IMR-90 (cell line): ENCODE data around the gene ELMO1. TPM values are rescaled to one million over a fixed set of nuclear protein-coding genes. Genes with fewer than 3 reads are reported as not detected.

ENCODE experiments used
- ATAC-seq: fragments of 200-7000 bp; cut with Tn5 transposase; 2 replicates; pipeline ENCODE4 v1.9.1; 2020; ENCODE audit warnings: low read depth, mild to moderate bottlenecking, moderate library complexity
- BruUV-seq: library from RNA; stranded (reverse); fragments of 400-500 nt; replicated peaks from 2 replicates; lab custom pipeline; 2021; lab: Mats Ljungman, UMichigan
- CTCF ChIA-PET: fragments of 300-600 bp; formaldehyde crosslinking; extraction: SDS; loops from one replicate; lab custom pipeline; 2021; ENCODE audit warnings: antibody characterized with exemption; lab: Yijun Ruan, JAX
- POLR2A ChIA-PET: fragments of 300-600 bp; sonication (Branson Sonifier 250); formaldehyde crosslinking; loops from one replicate; lab custom pipeline; 2022; ENCODE audit warnings: antibody characterized with exemption; ENCODE audit not compliant: unreplicated experiment; lab: Charles Lee
- DNase-seq: peaks from one replicate; pipeline ENCODE4 v3.0.0; 2013
- H2AFZ ChIP-seq: replicated peaks from 2 replicates; pipeline ENCODE3; 2013; ENCODE audit warnings: low read length, mild to moderate bottlenecking; ENCODE audit not compliant: poor library complexity
- H2AK5ac ChIP-seq: 2 replicates; pipeline ENCODE4 v1.6.1; 2013; ENCODE audit warnings: low read depth, low read length, inconsistent platforms
- H2AK9ac ChIP-seq: replicated peaks from 2 replicates; pipeline ENCODE3; 2013; ENCODE audit warnings: mild to moderate bottlenecking, low read depth, low read length, moderate library complexity; ENCODE audit not compliant: poor library complexity
- H2BK120ac ChIP-seq: 2 replicates; pipeline ENCODE4 v1.6.1; 2013; ENCODE audit warnings: low read depth, low read length, inconsistent platforms
- H2BK15ac ChIP-seq: 3 replicates; pipeline ENCODE4 v1.6.1; 2013; ENCODE audit warnings: low read depth, low read length, inconsistent platforms
- H2BK20ac ChIP-seq: 2 replicates; pipeline ENCODE4 v1.6.1; 2013; ENCODE audit warnings: low read depth, mild to moderate bottlenecking, inconsistent platforms, low read length, moderate library complexity
- H2BK5ac ChIP-seq: 2 replicates; pipeline ENCODE4 v1.6.1; 2013; ENCODE audit warnings: mild to moderate bottlenecking, low read depth, low read length, inconsistent platforms; ENCODE audit not compliant: poor library complexity, severe bottlenecking
- H3K14ac ChIP-seq: replicated peaks from 2 replicates; pipeline ENCODE4 v1.6.1; 2013; ENCODE audit warnings: low read depth, low read length, inconsistent platforms
- H3K18ac ChIP-seq: 2 replicates; pipeline ENCODE4 v1.6.1; 2013; ENCODE audit warnings: low read depth, low read length, control low read depth
- H3K23ac ChIP-seq: 2 replicates; pipeline ENCODE4 v1.6.1; 2013; ENCODE audit warnings: low read depth, low read length, inconsistent platforms
- H3K27ac ChIP-seq: 2 replicates; pipeline ENCODE4 v1.5.1; 2013; ENCODE audit warnings: mild to moderate bottlenecking, control low read depth, low read length; ENCODE audit not compliant: insufficient read depth
- H3K27me3 ChIP-seq: 2 replicates; pipeline ENCODE4 v1.6.1; 2013; ENCODE audit warnings: low read length; ENCODE audit not compliant: control insufficient read depth, insufficient read depth
- H3K36me3 ChIP-seq: 2 replicates; pipeline ENCODE4 v1.6.1; 2013; ENCODE audit warnings: low read length, mixed read lengths; ENCODE audit not compliant: control insufficient read depth, insufficient read depth
- H3K4ac ChIP-seq: 2 replicates; pipeline ENCODE4 v1.6.1; 2013; ENCODE audit warnings: low read depth, low read length, inconsistent platforms
- H3K4me1 ChIP-seq: 2 replicates; pipeline ENCODE4 v1.6.1; 2013; ENCODE audit warnings: low read length, mixed read lengths; ENCODE audit not compliant: control insufficient read depth, insufficient read depth
- H3K4me2 ChIP-seq: 2 replicates; pipeline ENCODE4 v1.6.1; 2013; ENCODE audit warnings: low read depth, mild to moderate bottlenecking, control low read depth, low read length, moderate library complexity
- H3K4me3 ChIP-seq: 2 replicates; pipeline ENCODE4 v1.5.1; 2013; ENCODE audit warnings: low read depth, mild to moderate bottlenecking, control low read depth, low read length, moderate library complexity; ENCODE audit not compliant: insufficient read depth
- H3K56ac ChIP-seq: 2 replicates; pipeline ENCODE4 v1.6.1; 2013; ENCODE audit warnings: low read length, inconsistent platforms; ENCODE audit not compliant: insufficient read depth; ENCODE audit errors: extremely low read depth
- H3K79me1 ChIP-seq, 2 experiments: 2 replicates each; pipeline ENCODE4 v1.6.1; 2013; ENCODE audit warnings: low read length in 2 of 2, inconsistent platforms in 1 of 2, low read depth in 1 of 2
- H3K9ac ChIP-seq: 2 replicates; pipeline ENCODE4 v1.6.1; 2013; ENCODE audit warnings: low read depth, low read length, control low read depth
- H3K9me1 ChIP-seq: 2 replicates; pipeline ENCODE4 v1.6.1; 2013; ENCODE audit warnings: low read length, inconsistent platforms; ENCODE audit not compliant: insufficient read depth
- H3K9me3 ChIP-seq: 2 replicates; pipeline ENCODE4 v1.6.1; 2013; ENCODE audit warnings: low read length; ENCODE audit not compliant: control insufficient read depth, insufficient read depth
- H4K20me1 ChIP-seq: 2 replicates; pipeline ENCODE4 v1.6.1; 2013; ENCODE audit warnings: low read length, inconsistent platforms; ENCODE audit not compliant: insufficient read depth
- H4K5ac ChIP-seq: 2 replicates; pipeline ENCODE4 v1.6.1; 2013; ENCODE audit warnings: mild to moderate bottlenecking, low read depth, low read length, control low read depth
- H4K8ac ChIP-seq, 2 experiments: 2 replicates each; pipeline ENCODE4 v1.6.1; 2013; ENCODE audit warnings: low read depth in 2 of 2, low read length in 2 of 2, control low read depth in 1 of 2, inconsistent platforms in 1 of 2
- H4K91ac ChIP-seq: 2 replicates; pipeline ENCODE4 v1.6.1; 2013; ENCODE audit warnings: low read depth, low read length, inconsistent platforms; ENCODE audit not compliant: insufficient read depth
- MAFK ChIP-seq: IDR thresholded peaks from 2 replicates; pipeline ENCODE4 v1.6.1; 2012; ENCODE audit warnings: low read depth, low read length, improper control_type of control experiment
- MAZ ChIP-seq: IDR thresholded peaks from 2 replicates; pipeline ENCODE4 v1.6.1; 2012; ENCODE audit warnings: low read depth, mild to moderate bottlenecking, low read length, improper control_type of control experiment, moderate library complexity, borderline replicate concordance
- RAD21 ChIP-seq: IDR thresholded peaks from 2 replicates; pipeline ENCODE4 v1.6.1; 2012; ENCODE audit warnings: low read length, improper control_type of control experiment
- RCOR1 ChIP-seq: IDR thresholded peaks from 2 replicates; pipeline ENCODE4 v1.6.1; 2012; ENCODE audit warnings: mild to moderate bottlenecking, low read length, improper control_type of control experiment; ENCODE audit not compliant: insufficient replicate concordance
- RFX5 ChIP-seq: IDR thresholded peaks from 2 replicates; pipeline ENCODE4 v1.8.0; 2012; ENCODE audit warnings: low read depth, mild to moderate bottlenecking, low read length, moderate library complexity
- SMC3 ChIP-seq: fragments of 150-350 bp; IDR thresholded peaks from 2 replicates; pipeline ENCODE4 v1.6.1; 2016; ENCODE audit warnings: low read depth, mild to moderate bottlenecking, antibody characterized with exemption, low read length, moderate library complexity
- WGBS, 2 experiments: methylation state at CpG; one replicate each; pipeline versions ENCODE4 v1.1.5 to v1.1.7; 2013; ENCODE audit warnings: missing lambda C conversion rate in 2 of 2; ENCODE audit not compliant: insufficient read length in 1 of 2; ENCODE audit errors: extremely low coverage in 2 of 2; 5-methylcytosine and 5-hydroxymethylcytosine counted together
- dilution Hi-C: fragments of 300-500 bp; cut with HindIII; formaldehyde crosslinking; loops from one replicate; pipeline ENCODE4 v1.14.3; 2018; ENCODE audit warnings: low sequenced_read_pairs; ENCODE audit not compliant: unreplicated experiment
- in situ Hi-C: fragments of 300-500 bp; cut with MboI; formaldehyde crosslinking; loops from 3 replicates; pipeline ENCODE4 v1.14.3; 2019; ENCODE audit warnings: low sequenced_read_pairs, inconsistent platforms, mixed read lengths
- intact Hi-C: fragments of 100-400 bp; cut with micrococcal nuclease; formaldehyde crosslinking; loops from 2 replicates; pipeline ENCODE4 v1.10.0; 2022
- polyA plus RNA-seq, 3 experiments: library from polyadenylated mRNA; depleted of rRNA; stranded (reverse); fragments of >200 nt; gene quantifications; 2 replicates each; pipeline ENCODE4 v1.2.3, GENCODE V29; 2012; ENCODE audit warnings: low replicate concordance in 1 of 3
- total RNA-seq: library from RNA; depleted of rRNA; stranded (reverse); fragments of >200 nt; gene quantifications from 2 replicates; pipeline ENCODE4 v1.2.3, GENCODE V29; 2012
- TF ChIP-seq, protein P1 (sequence below): fragments of 150-350 bp; IDR thresholded peaks from 2 replicates; pipeline ENCODE4 v1.6.1; 2017; ENCODE audit warnings: mild to moderate bottlenecking, antibody characterized with exemption, low read length, low read depth
- TF ChIP-seq, protein P2 (sequence below): conservative IDR thresholded peaks from 2 replicates; pipeline ENCODE4 v1.5.1; 2012; ENCODE audit warnings: mild to moderate bottlenecking, low read depth, low read length, improper control_type of control experiment

The ELMO1 gene
- total and polyA plus RNA-seq, 2 of the 4 experiments (the other 2 are of a cell fraction), result 0.03 TPM; not detected in 1

DNA sequence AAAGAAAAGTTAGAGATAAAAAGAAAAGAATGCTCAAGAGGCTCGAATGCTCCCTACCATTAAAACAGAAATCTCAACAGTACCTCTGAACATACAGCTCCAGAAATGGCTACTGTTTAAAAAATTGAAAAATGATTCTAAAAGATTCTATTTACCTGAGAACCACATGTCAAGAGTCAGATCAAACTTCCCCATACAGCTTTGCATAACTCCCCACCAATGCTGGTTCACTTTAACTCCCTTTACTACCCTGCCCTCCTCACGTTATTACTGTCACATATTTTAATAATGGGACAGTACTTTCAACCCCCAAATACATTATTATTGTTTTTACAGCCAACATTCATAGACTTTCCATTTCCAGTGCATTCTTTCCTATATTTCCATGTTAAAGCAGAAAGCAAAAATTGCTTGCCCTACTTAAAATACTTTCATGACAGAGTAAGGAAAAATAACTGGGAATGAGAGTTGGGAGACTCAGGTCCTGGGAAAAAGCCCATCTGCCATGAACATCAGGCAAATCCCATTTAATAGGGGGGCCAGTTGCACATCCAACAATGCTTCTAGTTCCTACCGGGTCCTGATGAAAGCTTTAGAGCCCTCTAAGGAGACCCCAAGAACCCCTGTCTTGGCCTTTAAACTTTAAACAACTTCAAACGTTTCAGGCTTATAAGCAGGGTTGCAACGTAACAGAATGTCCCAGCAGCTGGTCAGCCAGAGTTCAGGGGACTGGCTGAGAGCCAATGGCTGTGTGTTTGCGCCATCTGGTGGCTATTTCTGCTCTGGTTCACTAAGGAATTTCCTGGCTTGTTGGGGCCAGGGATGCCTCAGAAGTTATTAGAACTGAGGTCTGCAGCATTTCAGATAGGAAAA, 247.4 kb downstream of the ELMO1 start:
- Histone ChIP-seq H3K14ac (no peak overlapping the region), H3K4me3 (no peak overlapping the region), H3K27me3 (no peaks in the 10 kb centered on the region), H2AFZ (peak overlapping the region; percentile 61), H4K91ac (no peak overlapping the region), H4K20me1 (no peaks in the 10 kb centered on the region), H3K36me3 (no peaks in the 10 kb centered on the region), H3K79me1 (no peaks in the 10 kb centered on the region), H3K9me1 (no peaks in the 10 kb centered on the region), H3K23ac (no peak overlapping the region), H2AK9ac (peak overlapping the region; percentile 67), H2BK120ac (no peak overlapping the region), H3K4me2 (no peak overlapping the region), H2BK15ac (no peak overlapping the region), H4K8ac (no peak overlapping the region), H4K5ac (no peak overlapping the region), H2AK5ac (no peak overlapping the region), H2BK20ac (no peak overlapping the region), H3K4ac (no peak overlapping the region), H3K18ac (no peak overlapping the region), H3K4me1 (no peaks in the 10 kb centered on the region), H2BK5ac (no peak overlapping the region), H3K56ac (no peak overlapping the region), H3K9ac (no peak overlapping the region), H3K27ac (no peak overlapping the region), H3K9me3 (no peaks in the 10 kb centered on the region)
- WGBS, 2 experiments, result no CpG with 5 or more reads among the region's 6 CpGs
- TF ChIP-seq RCOR1 (no peak), MAFK (no peak), RAD21 (peak; percentile 52), RFX5 (no peak), MAZ (no peak; the same call in 1 of the 2 replicates), SMC3 (peak; percentile 55)
- TF ChIP-seq, protein P1, sequence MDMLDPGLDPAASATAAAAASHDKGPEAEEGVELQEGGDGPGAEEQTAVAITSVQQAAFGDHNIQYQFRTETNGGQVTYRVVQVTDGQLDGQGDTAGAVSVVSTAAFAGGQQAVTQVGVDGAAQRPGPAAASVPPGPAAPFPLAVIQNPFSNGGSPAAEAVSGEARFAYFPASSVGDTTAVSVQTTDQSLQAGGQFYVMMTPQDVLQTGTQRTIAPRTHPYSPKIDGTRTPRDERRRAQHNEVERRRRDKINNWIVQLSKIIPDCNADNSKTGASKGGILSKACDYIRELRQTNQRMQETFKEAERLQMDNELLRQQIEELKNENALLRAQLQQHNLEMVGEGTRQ, result no peak
- TF ChIP-seq, protein P2, sequence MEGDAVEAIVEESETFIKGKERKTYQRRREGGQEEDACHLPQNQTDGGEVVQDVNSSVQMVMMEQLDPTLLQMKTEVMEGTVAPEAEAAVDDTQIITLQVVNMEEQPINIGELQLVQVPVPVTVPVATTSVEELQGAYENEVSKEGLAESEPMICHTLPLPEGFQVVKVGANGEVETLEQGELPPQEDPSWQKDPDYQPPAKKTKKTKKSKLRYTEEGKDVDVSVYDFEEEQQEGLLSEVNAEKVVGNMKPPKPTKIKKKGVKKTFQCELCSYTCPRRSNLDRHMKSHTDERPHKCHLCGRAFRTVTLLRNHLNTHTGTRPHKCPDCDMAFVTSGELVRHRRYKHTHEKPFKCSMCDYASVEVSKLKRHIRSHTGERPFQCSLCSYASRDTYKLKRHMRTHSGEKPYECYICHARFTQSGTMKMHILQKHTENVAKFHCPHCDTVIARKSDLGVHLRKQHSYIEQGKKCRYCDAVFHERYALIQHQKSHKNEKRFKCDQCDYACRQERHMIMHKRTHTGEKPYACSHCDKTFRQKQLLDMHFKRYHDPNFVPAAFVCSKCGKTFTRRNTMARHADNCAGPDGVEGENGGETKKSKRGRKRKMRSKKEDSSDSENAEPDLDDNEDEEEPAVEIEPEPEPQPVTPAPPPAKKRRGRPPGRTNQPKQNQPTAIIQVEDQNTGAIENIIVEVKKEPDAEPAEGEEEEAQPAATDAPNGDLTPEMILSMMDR, result peak; percentile 87
- no TSS peak for BruUV-seq
- ChIA-PET POLR2A (no interaction called here), CTCF (interaction anchor here (0.6 to 4.7 kb wide), 6 partner anchors 19 to 714 kb away, joined by 3 to 60 read pairs (median 6); no protein-coding TSS in a partner anchor)
- dilution Hi-C loops (no loop called here), intact Hi-C loops (loop anchor here (1.0 to 5.0 kb wide), 3 partner anchors 214 to 729 kb away; no protein-coding TSS in a partner anchor), in situ Hi-C loops (loop anchor here (25.0 kb wide), 1 partner anchor 636 kb away; the partner anchor contains the start of gene NME8)
- peak; percentile 68 for DNase-seq
- peak; percentile 81 for ATAC-seq
